Measurements from ENCODE around the gene XCL2.

The XCL2 gene

GRCh38 chr1:168521401-168522000 lies 22.3 kb downstream of the XCL2 start:
- no peak for ATAC-seq (ENCODE audit: insufficient read depth, low read depth)
- TF ChIP-seq EZH2 (IDR thresholded peaks at IDR 0.05; ENCODE audit: borderline replicate concordance, low read depth, low read length, severe bottlenecking) = no peak
- TF ChIP-seq CTCF (IDR thresholded peaks at IDR 0.05; ENCODE audit: borderline replicate concordance, extremely low read depth, low read length, poor library complexity, severe bottlenecking) = no peak
- Histone ChIP-seq H3K27ac (ENCODE audit: low read length) (peak overlapping the region; percentile 95), H3K4me2 (ENCODE audit: insufficient read depth, low read length) (no peak overlapping the region), H3K27me3 (ENCODE audit: insufficient read depth, low read length, poor library complexity) (no peaks in the 10 kb centered on the region), H3K4me3 (ENCODE audit: low read depth in 1 of 2, low read length in 2 of 2) (no peak overlapping the region), H3K36me3 (ENCODE audit: insufficient read depth, low read length) (no peaks in the 10 kb centered on the region), H2AFZ (ENCODE audit: low read depth, low read length) (peak overlapping the region; percentile 60), H3K9me3 (ENCODE audit: insufficient read depth, low read length, severe bottlenecking) (peaks cover 6% of the 10 kb centered on the region), H3K79me2 (ENCODE audit: insufficient read depth, low read length) (no peaks in the 10 kb centered on the region), H4K20me1 (ENCODE audit: insufficient read depth, low read length) (no peaks in the 10 kb centered on the region), H3K9ac (ENCODE audit: low read depth, low read length) (peak overlapping the region; percentile 57; the same call in 1 of the 2 replicates), H3K4me1 (ENCODE audit: insufficient read depth, low read length) (peaks cover 47% of the 10 kb centered on the region)
- no peak for DNase-seq

GRCh38 chr1:168520832-168521231 lies 23.0 kb downstream of the XCL2 start:
- H3K27ac ChIP-seq (ENCODE audit: low read length) = peak overlapping the region; percentile 95
- no peaks in the 10 kb centered on the region for H4K20me1 ChIP-seq (ENCODE audit: insufficient read depth, low read length)
- no peaks in the 10 kb centered on the region for H3K27me3 ChIP-seq (ENCODE audit: insufficient read depth, low read length, poor library complexity)
- TF ChIP-seq EZH2 (IDR thresholded peaks at IDR 0.05; ENCODE audit: borderline replicate concordance, low read depth, low read length, severe bottlenecking) (no peak), CTCF (IDR thresholded peaks at IDR 0.05; ENCODE audit: borderline replicate concordance, extremely low read depth, low read length, poor library complexity, severe bottlenecking) (no peak)
- H3K36me3 ChIP-seq (ENCODE audit: insufficient read depth, low read length) = no peaks in the 10 kb centered on the region
- H3K9me3 ChIP-seq (ENCODE audit: insufficient read depth, low read length, severe bottlenecking) = peaks cover 6% of the 10 kb centered on the region
- DNase-seq = no peak
- no peaks in the 10 kb centered on the region for H3K79me2 ChIP-seq (ENCODE audit: insufficient read depth, low read length)
- 0 out of 4 replicates have a peak overlapping the region, but pooled peaks of 1 of the 2 experiments have one; percentile 40 for H3K4me3 ChIP-seq (ENCODE audit: low read depth in 1 of 2, low read length in 2 of 2)
- peak overlapping the region; percentile 64 for H3K4me2 ChIP-seq (ENCODE audit: insufficient read depth, low read length)
- peak overlapping the region; percentile 72 for H2AFZ ChIP-seq (ENCODE audit: low read depth, low read length)
- peak; percentile 47; the same call in 1 of the 3 replicates for ATAC-seq (ENCODE audit: insufficient read depth, low read depth)
- peaks cover 47% of the 10 kb centered on the region for H3K4me1 ChIP-seq (ENCODE audit: insufficient read depth, low read length)
- H3K9ac ChIP-seq (ENCODE audit: low read depth, low read length) = peak overlapping the region; percentile 57

- TF ChIP-seq CTCF (IDR thresholded peaks at IDR 0.05; ENCODE audit: borderline replicate concordance, extremely low read depth, low read length, poor library complexity, severe bottlenecking) (no peak), EZH2 (IDR thresholded peaks at IDR 0.05; ENCODE audit: borderline replicate concordance, low read depth, low read length, severe bottlenecking) (no peak)
- no peaks in the 10 kb centered on the region for H3K36me3 ChIP-seq (ENCODE audit: insufficient read depth, low read length)
- H4K20me1 ChIP-seq (ENCODE audit: insufficient read depth, low read length) = no peaks in the 10 kb centered on the region
- H3K9ac ChIP-seq (ENCODE audit: low read depth, low read length) = peak overlapping the region; percentile 57
- no peaks in the 10 kb centered on the region for H3K27me3 ChIP-seq (ENCODE audit: insufficient read depth, low read length, poor library complexity)
- H3K4me2 ChIP-seq (ENCODE audit: insufficient read depth, low read length) = peak overlapping the region; percentile 64
- peak; percentile 99 for ATAC-seq (ENCODE audit: insufficient read depth, low read depth)
- H3K79me2 ChIP-seq (ENCODE audit: insufficient read depth, low read length) = no peaks in the 10 kb centered on the region
- H3K27ac ChIP-seq (ENCODE audit: low read length) = peak overlapping the region; percentile 95
- peak; percentile 84 for DNase-seq
- peaks cover 48% of the 10 kb centered on the region for H3K4me1 ChIP-seq (ENCODE audit: insufficient read depth, low read length)
- peaks cover 6% of the 10 kb centered on the region for H3K9me3 ChIP-seq (ENCODE audit: insufficient read depth, low read length, severe bottlenecking)
- peak overlapping the region in 1 of 2 experiments; percentile 40; a peak in 2 of 4 replicates for H3K4me3 ChIP-seq (ENCODE audit: low read depth in 1 of 2, low read length in 2 of 2)
- peak overlapping the region; percentile 72 for H2AFZ ChIP-seq (ENCODE audit: low read depth, low read length)
Measured at GRCh38 chr1:168520052-168520751, 23.6 kb downstream of the XCL2 start.

Measured in DND-41 (cell line).